ENCODE results near the gene PHTF2.

Gene PHTF2

DNA sequence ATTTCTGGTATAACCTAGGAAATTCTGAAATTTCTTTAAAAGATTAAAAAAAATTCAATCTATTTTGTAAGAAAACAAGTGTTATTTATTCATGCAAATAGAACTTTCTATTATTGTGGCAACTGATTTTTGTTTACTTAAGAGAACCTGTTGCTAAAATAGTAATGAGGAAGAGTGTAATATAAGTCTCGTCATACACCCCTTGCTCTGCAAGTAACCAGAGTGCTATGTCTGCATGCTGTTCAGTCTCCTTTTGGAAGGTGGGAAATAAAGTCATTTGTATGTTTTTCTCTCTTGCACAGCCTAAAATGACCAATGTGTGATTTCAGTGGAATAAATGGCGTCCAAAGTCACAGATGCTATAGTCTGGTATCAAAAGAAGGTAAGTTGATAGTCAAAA is 41.3 kb downstream of the PHTF2 start:
- TF ChIP-seq REST (IDR thresholded peaks at IDR 0.05; ENCODE audit: insufficient read depth in 1 of 2, low read depth in 2 of 2, low read length in 2 of 2) (no peak), TAF1 (IDR thresholded peaks at IDR 0.05; ENCODE audit: borderline replicate concordance, insufficient read depth, low read length) (no peak), SIN3A (IDR thresholded peaks at IDR 0.05; ENCODE audit: borderline replicate concordance, insufficient read depth, low read length) (no peak), POLR2AphosphoS5 (IDR thresholded peaks at IDR 0.05; ENCODE audit: low read depth, low read length) (no peak), FOXP2 (optimal IDR thresholded peaks at IDR 0.05; ENCODE audit: borderline replicate concordance, extremely low read depth, extremely low read length, insufficient read depth) (no peak)

DNA sequence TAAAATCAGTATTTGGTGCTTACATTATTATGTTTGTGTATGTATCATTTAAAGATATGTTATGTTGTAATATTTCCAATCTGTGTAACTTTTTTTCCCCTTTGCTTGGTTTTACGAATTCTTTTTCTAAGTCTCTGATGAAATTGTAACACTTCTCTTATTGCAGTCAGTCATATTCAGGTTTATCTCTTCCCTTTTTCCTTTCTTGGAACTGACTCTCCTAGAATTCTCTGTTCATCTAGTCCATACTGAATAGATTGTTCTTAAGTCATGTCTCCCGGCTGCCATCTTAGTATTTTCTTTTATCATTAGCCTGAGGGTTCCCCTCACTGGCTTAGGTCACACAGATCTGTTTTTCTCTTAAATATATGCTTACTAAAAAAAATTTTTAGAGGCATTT is 44.6 kb downstream of the PHTF2 start:
- TF ChIP-seq REST (IDR thresholded peaks at IDR 0.05; ENCODE audit: insufficient read depth in 1 of 2, low read depth in 2 of 2, low read length in 2 of 2) (no peak), POLR2AphosphoS5 (IDR thresholded peaks at IDR 0.05; ENCODE audit: low read depth, low read length) (no peak), SIN3A (IDR thresholded peaks at IDR 0.05; ENCODE audit: borderline replicate concordance, insufficient read depth, low read length) (no peak), FOXP2 (optimal IDR thresholded peaks at IDR 0.05; ENCODE audit: borderline replicate concordance, extremely low read depth, extremely low read length, insufficient read depth) (no peak), TAF1 (IDR thresholded peaks at IDR 0.05; ENCODE audit: borderline replicate concordance, insufficient read depth, low read length) (no peak)

- TF ChIP-seq SIN3A (IDR thresholded peaks at IDR 0.05; ENCODE audit: borderline replicate concordance, insufficient read depth, low read length) (no peak), TAF1 (IDR thresholded peaks at IDR 0.05; ENCODE audit: borderline replicate concordance, insufficient read depth, low read length) (no peak), FOXP2 (optimal IDR thresholded peaks at IDR 0.05; ENCODE audit: borderline replicate concordance, extremely low read depth, extremely low read length, insufficient read depth) (no peak), REST (IDR thresholded peaks at IDR 0.05; ENCODE audit: insufficient read depth in 1 of 2, low read depth in 2 of 2, low read length in 2 of 2) (no peak), POLR2AphosphoS5 (IDR thresholded peaks at IDR 0.05; ENCODE audit: low read depth, low read length) (no peak)
Measured at GRCh38 chr7:77846317-77847092, 47.9 kb downstream of the PHTF2 start.

DNA sequence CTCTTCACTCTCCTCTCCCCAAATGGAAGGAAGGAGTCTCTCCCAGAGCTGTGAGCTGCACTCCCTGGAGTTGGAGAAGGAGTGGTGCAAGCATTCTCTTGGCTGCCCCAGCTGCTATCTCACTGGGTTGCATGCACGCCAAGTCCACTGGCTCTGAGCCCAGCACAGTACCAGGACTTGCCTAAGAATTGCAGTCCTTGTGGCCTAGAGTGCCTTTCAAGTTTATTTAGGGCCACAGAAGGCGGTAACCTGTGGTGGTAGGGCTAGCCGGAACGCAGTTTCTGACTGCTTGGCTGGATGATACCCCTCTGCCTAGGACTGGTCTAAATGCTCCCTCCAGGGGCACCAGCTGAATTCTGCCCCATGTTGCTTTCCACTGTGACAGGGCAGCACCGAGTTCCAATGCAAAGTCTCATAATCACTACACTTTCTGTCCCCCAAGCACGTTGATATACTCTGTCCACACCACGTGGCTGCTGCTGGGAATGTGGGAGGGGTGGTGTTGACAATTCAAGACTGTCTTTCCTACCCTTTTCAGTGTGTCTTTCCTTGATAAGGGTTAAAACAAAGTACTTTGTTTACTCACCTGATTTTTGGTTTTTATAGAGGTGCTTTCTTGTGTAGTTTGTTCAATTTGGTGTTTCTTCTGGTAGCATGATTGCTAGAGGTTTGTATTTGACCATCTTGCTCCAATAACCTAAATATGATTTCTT is 57.0 kb downstream of the PHTF2 start:
- TF ChIP-seq POLR2AphosphoS5 (IDR thresholded peaks at IDR 0.05; ENCODE audit: low read depth, low read length) (no peak), TAF1 (IDR thresholded peaks at IDR 0.05; ENCODE audit: borderline replicate concordance, insufficient read depth, low read length) (no peak), REST (IDR thresholded peaks at IDR 0.05; ENCODE audit: insufficient read depth in 1 of 2, low read depth in 2 of 2, low read length in 2 of 2) (no peak), SIN3A (IDR thresholded peaks at IDR 0.05; ENCODE audit: borderline replicate concordance, insufficient read depth, low read length) (no peak), FOXP2 (optimal IDR thresholded peaks at IDR 0.05; ENCODE audit: borderline replicate concordance, extremely low read depth, extremely low read length, insufficient read depth) (no peak)

All from PFSK-1 (cell line).